ENCODE measurements around the gene ECHDC3.

GRCh38 chr10:11704092-11704491 lies 38.1 kb upstream of the ECHDC3 start:
- TF ChIP-seq ZNF302 (CRISPR knock-in tag; IDR thresholded peaks at IDR 0.05) (no peak), CTCF (IDR thresholded peaks at IDR 0.05) (no peak), GATA3 (IDR thresholded peaks at IDR 0.05; ENCODE audit: borderline replicate concordance) (no peak), RAD21 (conservative IDR thresholded peaks at IDR 0.05 in 1 of 2, IDR thresholded peaks at IDR 0.05 in 1 of 2) (no peak), EP300 (IDR thresholded peaks at IDR 0.05) (no peak), NR3C1 (IDR thresholded peaks at IDR 0.05) (no peak), RCOR1 (IDR thresholded peaks at IDR 0.05; ENCODE audit: low read depth, low read length) (no peak), CBX8 (IDR thresholded peaks at IDR 0.05) (no peak), HMGXB4 (CRISPR knock-in tag; IDR thresholded peaks at IDR 0.05; ENCODE audit: borderline replicate concordance) (no peak)
- TF ChIP-seq, protein P1, sequence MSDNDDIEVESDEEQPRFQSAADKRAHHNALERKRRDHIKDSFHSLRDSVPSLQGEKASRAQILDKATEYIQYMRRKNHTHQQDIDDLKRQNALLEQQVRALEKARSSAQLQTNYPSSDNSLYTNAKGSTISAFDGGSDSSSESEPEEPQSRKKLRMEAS (IDR thresholded peaks at IDR 0.05), result no peak
